ENCODE data around the gene NEUROG3.

NEUROG3 gene

DNA sequence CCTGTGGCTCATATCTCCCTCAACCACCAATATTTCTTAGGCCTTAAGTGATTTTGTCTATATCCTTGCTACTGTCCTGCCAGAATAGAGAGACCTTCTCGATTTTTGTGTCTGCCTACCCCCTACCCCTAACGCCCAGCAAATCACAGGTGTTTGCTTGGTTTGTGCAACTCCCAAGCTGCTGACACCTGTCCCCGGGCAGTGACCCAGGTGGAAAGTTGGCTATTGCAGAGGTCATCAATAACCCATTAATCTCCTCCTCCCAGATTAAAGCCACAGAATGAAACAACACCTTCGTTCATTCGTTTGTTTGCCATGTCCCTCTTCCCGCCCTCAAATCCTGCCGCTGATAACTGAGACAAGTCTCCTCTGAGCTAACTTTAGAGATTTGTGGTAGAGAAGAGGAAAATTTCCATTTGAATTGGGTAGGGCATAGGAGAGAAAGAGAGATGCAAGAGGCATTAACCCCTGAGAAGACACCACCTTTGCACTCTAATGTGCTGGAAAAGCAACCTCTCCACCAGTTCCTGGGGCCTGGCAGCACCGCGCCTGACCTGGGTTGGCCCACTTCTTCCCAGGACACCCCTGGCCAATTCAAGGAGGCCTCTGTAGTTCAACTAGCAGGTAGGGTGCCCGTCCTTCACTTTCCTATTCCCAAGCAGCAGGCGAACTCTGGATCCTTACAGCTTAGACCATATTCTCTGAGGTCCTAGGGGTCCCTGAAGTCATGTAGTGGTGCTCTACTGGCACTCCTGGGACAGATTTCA is 3.0 kb downstream of the NEUROG3 start:
- H3K4me2 ChIP-seq (ENCODE audit: low read length): no peak overlapping the region
- no peak for TF ChIP-seq EZH2 (IDR thresholded peaks at IDR 0.05; ENCODE audit: borderline replicate concordance, low read length)
- TF ChIP-seq, protein P1, sequence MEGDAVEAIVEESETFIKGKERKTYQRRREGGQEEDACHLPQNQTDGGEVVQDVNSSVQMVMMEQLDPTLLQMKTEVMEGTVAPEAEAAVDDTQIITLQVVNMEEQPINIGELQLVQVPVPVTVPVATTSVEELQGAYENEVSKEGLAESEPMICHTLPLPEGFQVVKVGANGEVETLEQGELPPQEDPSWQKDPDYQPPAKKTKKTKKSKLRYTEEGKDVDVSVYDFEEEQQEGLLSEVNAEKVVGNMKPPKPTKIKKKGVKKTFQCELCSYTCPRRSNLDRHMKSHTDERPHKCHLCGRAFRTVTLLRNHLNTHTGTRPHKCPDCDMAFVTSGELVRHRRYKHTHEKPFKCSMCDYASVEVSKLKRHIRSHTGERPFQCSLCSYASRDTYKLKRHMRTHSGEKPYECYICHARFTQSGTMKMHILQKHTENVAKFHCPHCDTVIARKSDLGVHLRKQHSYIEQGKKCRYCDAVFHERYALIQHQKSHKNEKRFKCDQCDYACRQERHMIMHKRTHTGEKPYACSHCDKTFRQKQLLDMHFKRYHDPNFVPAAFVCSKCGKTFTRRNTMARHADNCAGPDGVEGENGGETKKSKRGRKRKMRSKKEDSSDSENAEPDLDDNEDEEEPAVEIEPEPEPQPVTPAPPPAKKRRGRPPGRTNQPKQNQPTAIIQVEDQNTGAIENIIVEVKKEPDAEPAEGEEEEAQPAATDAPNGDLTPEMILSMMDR (IDR thresholded peaks at IDR 0.05; ENCODE audit: low read length): no peak
- no peaks in the 10 kb centered on the region for H3F3A ChIP-seq (ENCODE audit: insufficient read depth, low read length)
- no peak overlapping the region for H3K4me3 ChIP-seq (ENCODE audit: low read depth, low read length, poor library complexity, severe bottlenecking)
- H3K27me3 ChIP-seq (ENCODE audit: insufficient read depth, low read length): no peaks in the 10 kb centered on the region
- no peaks in the 10 kb centered on the region for H3K4me1 ChIP-seq (ENCODE audit: insufficient read depth, low read length, severe bottlenecking)
- no peaks in the 10 kb centered on the region for H3K36me3 ChIP-seq (ENCODE audit: insufficient read depth, low read length)
- H3K9me2 ChIP-seq (ENCODE audit: low read depth, low read length): no peaks in the 10 kb centered on the region
- no peak overlapping the region for H2AFZ ChIP-seq (ENCODE audit: low read length)
- H3K9ac ChIP-seq (ENCODE audit: low read length): no peak overlapping the region
- no peaks in the 10 kb centered on the region for H3K9me3 ChIP-seq (ENCODE audit: low read length)
- H4K20me1 ChIP-seq (ENCODE audit: insufficient read depth, low read length): no peaks in the 10 kb centered on the region
- no peaks in the 10 kb centered on the region for H3K79me2 ChIP-seq (ENCODE audit: insufficient read depth, low read length)
- H3K27ac ChIP-seq (ENCODE audit: low read depth, low read length, poor library complexity, severe bottlenecking): no peak overlapping the region

DNA sequence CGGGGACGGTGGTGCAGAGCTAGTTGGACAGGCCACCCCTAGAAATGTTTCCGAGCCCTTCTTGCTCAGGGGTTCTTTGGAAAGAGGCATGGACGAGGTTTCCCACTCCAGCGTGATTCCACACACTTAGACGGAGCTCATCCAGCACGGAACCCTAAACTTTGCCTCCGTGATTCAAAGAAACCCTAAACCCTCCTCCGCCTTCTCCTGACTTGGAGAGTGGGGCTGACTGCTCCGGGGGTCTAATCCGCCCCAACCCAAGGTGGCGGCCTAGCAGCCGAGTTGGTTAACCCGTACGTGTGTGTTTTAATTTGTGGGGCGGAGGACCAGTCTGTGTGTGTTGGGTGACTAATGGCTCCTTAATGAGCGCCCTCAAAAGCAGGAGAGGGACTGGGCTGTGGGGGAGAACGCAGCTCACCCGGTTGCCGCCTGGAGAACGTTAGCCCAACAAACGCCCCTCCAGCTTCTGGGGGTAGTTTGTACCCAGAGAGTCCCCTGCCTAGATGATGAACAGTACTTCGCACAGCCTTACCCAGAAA is 3.8 kb downstream of the NEUROG3 start:
- H3F3A ChIP-seq (ENCODE audit: insufficient read depth, low read length): no peaks in the 10 kb centered on the region
- TF ChIP-seq, protein P1 (IDR thresholded peaks at IDR 0.05; ENCODE audit: low read length): no peak
- no peak for TF ChIP-seq EZH2 (IDR thresholded peaks at IDR 0.05; ENCODE audit: borderline replicate concordance, low read length)
- no peaks in the 10 kb centered on the region for H3K4me1 ChIP-seq (ENCODE audit: insufficient read depth, low read length, severe bottlenecking)
- no peaks in the 10 kb centered on the region for H3K36me3 ChIP-seq (ENCODE audit: insufficient read depth, low read length)
- H3K9me3 ChIP-seq (ENCODE audit: low read length): no peaks in the 10 kb centered on the region
- no peaks in the 10 kb centered on the region for H3K79me2 ChIP-seq (ENCODE audit: insufficient read depth, low read length)
- H3K9ac ChIP-seq (ENCODE audit: low read length): no peak overlapping the region
- H3K4me3 ChIP-seq (ENCODE audit: low read depth, low read length, poor library complexity, severe bottlenecking): no peak overlapping the region
- no peaks in the 10 kb centered on the region for H4K20me1 ChIP-seq (ENCODE audit: insufficient read depth, low read length)
- no peak overlapping the region for H3K27ac ChIP-seq (ENCODE audit: low read depth, low read length, poor library complexity, severe bottlenecking)
- no peaks in the 10 kb centered on the region for H3K27me3 ChIP-seq (ENCODE audit: insufficient read depth, low read length)
- no peak overlapping the region for H3K4me2 ChIP-seq (ENCODE audit: low read length)
- H2AFZ ChIP-seq (ENCODE audit: low read length): no peak overlapping the region
- no peaks in the 10 kb centered on the region for H3K9me2 ChIP-seq (ENCODE audit: low read depth, low read length)

GRCh38 chr10:69568472-69569395 is 4.5 kb downstream of the NEUROG3 start:
- TF ChIP-seq EZH2 (IDR thresholded peaks at IDR 0.05; ENCODE audit: borderline replicate concordance, low read length): no peak
- TF ChIP-seq, protein P1 (IDR thresholded peaks at IDR 0.05; ENCODE audit: low read length): no peak
- H3K4me2 ChIP-seq (ENCODE audit: low read length): no peak overlapping the region

More at GRCh38 chr10:69568472-69569395, 4.5 kb downstream of the NEUROG3 start:
- Histone ChIP-seq H3K9me2 (ENCODE audit: low read depth, low read length) (no peaks in the 10 kb centered on the region), H3K27me3 (ENCODE audit: insufficient read depth, low read length) (no peaks in the 10 kb centered on the region), H3F3A (ENCODE audit: insufficient read depth, low read length) (no peaks in the 10 kb centered on the region), H3K9ac (ENCODE audit: low read length) (no peak overlapping the region), H3K79me2 (ENCODE audit: insufficient read depth, low read length) (no peaks in the 10 kb centered on the region), H3K27ac (ENCODE audit: low read depth, low read length, poor library complexity, severe bottlenecking) (no peak overlapping the region), H4K20me1 (ENCODE audit: insufficient read depth, low read length) (no peaks in the 10 kb centered on the region), H2AFZ (ENCODE audit: low read length) (no peak overlapping the region), H3K4me1 (ENCODE audit: insufficient read depth, low read length, severe bottlenecking) (no peaks in the 10 kb centered on the region), H3K4me3 (ENCODE audit: low read depth, low read length, poor library complexity, severe bottlenecking) (no peak overlapping the region), H3K36me3 (ENCODE audit: insufficient read depth, low read length) (no peaks in the 10 kb centered on the region), H3K9me3 (ENCODE audit: low read length) (no peaks in the 10 kb centered on the region)

Measured in OCI-LY1 (cell line).